HepG2 (cell line): ENCODE measurements around the gene PALMD. TPM values are rescaled to one million over a fixed set of nuclear protein-coding genes. Genes with fewer than 3 reads are reported as not detected.

Experiments used
- KLF13 ChIP-seq: sonication (generic); formaldehyde crosslinking; IDR thresholded peaks from 2 replicates; pipeline ENCODE4 v1.4.0; 2020; ENCODE audit warnings: mild to moderate bottlenecking, missing genetic modification reagents
- LCORL ChIP-seq, 2 experiments: fragments of 450-650 bp in 1 of 2; sonication (generic) in 1 of 2; formaldehyde crosslinking in 1 of 2; IDR thresholded peaks; 2 replicates each; pipeline versions ENCODE4 v1.5.0 to v1.6.1; 2017 to 2020; ENCODE audit warnings: antibody characterized with exemption in 1 of 2, missing genetic modification reagents in 1 of 2
- NFATC3 ChIP-seq: sonication (generic); formaldehyde crosslinking; IDR thresholded peaks from 2 replicates; pipeline ENCODE4 v1.5.1; 2020; ENCODE audit warnings: mild to moderate bottlenecking, missing genetic modification reagents
- TFDP1 ChIP-seq: IDR thresholded peaks from 2 replicates; pipeline ENCODE4 v1.6.1; 2016; ENCODE audit warnings: missing compliant biosample characterization, missing genetic modification reagents, borderline replicate concordance
- ZFP36L2 ChIP-seq: sonication (generic); formaldehyde crosslinking; IDR thresholded peaks from 2 replicates; pipeline ENCODE4 v1.4.0; 2020; ENCODE audit warnings: missing genetic modification reagents
- ZNF142 ChIP-seq: sonication (generic); formaldehyde crosslinking; IDR thresholded peaks from 2 replicates; pipeline ENCODE4 v1.4.0; 2020; ENCODE audit warnings: missing genetic modification reagents
- ZNF24 ChIP-seq: fragments of 450-650 bp; IDR thresholded peaks from 2 replicates; pipeline ENCODE4 v1.6.1; 2017; ENCODE audit warnings: antibody characterized with exemption, mild to moderate bottlenecking
- polyA plus RNA-seq, 8 experiments: library from polyadenylated mRNA; depleted of rRNA in 3 of 8; stranded (reverse) in 7 of 8; unstranded in 1 of 8; fragments of >200 nt; fragmentation: Illumina TruSeq in 4 of 8; extraction: Trizol in 4 of 8; gene quantifications; 2 replicates each; pipeline versions ENCODE4 v1.2.1 to v1.2.3, GENCODE V29; 2011 to 2016; ENCODE audit warnings: low read depth in 4 of 8, missing spikeins in 1 of 8, mixed read lengths in 1 of 8; ENCODE audit not compliant: insufficient read depth in 1 of 8
- total RNA-seq, 5 experiments: library from RNA; depleted of rRNA; stranded (reverse); fragments of >200 nt; fragmentation: Illumina TruSeq; extraction: Trizol; gene quantifications; 2 replicates each; pipeline ENCODE4 v1.2.3, GENCODE V29; 2016; ENCODE audit warnings: low read depth in 1 of 5
- TF ChIP-seq, protein P1 (sequence below): sonication (generic); formaldehyde crosslinking; IDR thresholded peaks from 2 replicates; pipeline ENCODE4 v1.4.0; 2020; ENCODE audit warnings: missing genetic modification reagents
- TF ChIP-seq, protein P2 (sequence below): sonication (generic); formaldehyde crosslinking; IDR thresholded peaks from 2 replicates; pipeline ENCODE4 v1.8.0; 2022; ENCODE audit warnings: mild to moderate bottlenecking, missing genetic modification reagents
- TF ChIP-seq, protein P3 (sequence below): sonication (generic); formaldehyde crosslinking; IDR thresholded peaks from 2 replicates; pipeline ENCODE4 v1.5.1; 2020; ENCODE audit warnings: mild to moderate bottlenecking, missing genetic modification reagents
- TF ChIP-seq, protein P4 (sequence below): sonication (generic); formaldehyde crosslinking; IDR thresholded peaks from 2 replicates; pipeline ENCODE4 v1.8.0; 2022; ENCODE audit warnings: missing genetic modification reagents, mild to moderate bottlenecking, borderline replicate concordance

PALMD gene
- total and polyA plus RNA-seq, 2 of the 13 experiments (the other 11 are each of a cell fraction or from before 2014, with no cell fraction given) = 5.5 to 31.1 TPM

DNA sequence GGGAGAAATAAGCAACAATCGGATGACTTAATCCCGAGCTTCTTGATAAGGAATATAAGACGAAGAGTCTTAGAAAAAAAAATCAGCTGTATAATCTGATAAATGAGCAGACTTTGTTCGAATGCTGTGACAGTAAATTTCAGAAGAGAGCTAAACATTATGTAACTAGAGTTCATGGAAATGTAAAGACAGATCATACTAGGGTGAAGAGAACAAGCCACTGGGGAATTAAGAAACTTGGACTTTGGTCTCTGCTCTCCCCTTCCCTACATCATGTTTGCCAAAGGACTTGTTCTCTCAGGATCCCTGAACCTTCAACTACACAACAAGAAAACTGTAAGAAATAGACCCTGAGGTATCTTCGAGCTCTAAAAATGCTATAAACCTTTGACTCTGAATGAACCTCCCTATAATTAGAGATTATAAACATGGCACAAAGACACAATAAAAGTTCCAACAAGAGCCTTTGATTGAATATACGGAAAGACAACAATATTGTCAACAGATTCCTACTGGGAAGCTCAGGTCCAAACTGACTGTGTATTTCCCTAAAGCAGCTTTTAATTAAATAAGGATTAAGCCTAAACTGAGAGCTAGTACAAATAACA is 93.0 kb downstream of the PALMD start (continued):
- TF ChIP-seq, protein P1, sequence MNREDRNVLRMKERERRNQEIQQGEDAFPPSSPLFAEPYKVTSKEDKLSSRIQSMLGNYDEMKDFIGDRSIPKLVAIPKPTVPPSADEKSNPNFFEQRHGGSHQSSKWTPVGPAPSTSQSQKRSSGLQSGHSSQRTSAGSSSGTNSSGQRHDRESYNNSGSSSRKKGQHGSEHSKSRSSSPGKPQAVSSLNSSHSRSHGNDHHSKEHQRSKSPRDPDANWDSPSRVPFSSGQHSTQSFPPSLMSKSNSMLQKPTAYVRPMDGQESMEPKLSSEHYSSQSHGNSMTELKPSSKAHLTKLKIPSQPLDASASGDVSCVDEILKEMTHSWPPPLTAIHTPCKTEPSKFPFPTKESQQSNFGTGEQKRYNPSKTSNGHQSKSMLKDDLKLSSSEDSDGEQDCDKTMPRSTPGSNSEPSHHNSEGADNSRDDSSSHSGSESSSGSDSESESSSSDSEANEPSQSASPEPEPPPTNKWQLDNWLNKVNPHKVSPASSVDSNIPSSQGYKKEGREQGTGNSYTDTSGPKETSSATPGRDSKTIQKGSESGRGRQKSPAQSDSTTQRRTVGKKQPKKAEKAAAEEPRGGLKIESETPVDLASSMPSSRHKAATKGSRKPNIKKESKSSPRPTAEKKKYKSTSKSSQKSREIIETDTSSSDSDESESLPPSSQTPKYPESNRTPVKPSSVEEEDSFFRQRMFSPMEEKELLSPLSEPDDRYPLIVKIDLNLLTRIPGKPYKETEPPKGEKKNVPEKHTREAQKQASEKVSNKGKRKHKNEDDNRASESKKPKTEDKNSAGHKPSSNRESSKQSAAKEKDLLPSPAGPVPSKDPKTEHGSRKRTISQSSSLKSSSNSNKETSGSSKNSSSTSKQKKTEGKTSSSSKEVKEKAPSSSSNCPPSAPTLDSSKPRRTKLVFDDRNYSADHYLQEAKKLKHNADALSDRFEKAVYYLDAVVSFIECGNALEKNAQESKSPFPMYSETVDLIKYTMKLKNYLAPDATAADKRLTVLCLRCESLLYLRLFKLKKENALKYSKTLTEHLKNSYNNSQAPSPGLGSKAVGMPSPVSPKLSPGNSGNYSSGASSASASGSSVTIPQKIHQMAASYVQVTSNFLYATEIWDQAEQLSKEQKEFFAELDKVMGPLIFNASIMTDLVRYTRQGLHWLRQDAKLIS (CRISPR knock-in tag) = no peak
- TF ChIP-seq, protein P2, sequence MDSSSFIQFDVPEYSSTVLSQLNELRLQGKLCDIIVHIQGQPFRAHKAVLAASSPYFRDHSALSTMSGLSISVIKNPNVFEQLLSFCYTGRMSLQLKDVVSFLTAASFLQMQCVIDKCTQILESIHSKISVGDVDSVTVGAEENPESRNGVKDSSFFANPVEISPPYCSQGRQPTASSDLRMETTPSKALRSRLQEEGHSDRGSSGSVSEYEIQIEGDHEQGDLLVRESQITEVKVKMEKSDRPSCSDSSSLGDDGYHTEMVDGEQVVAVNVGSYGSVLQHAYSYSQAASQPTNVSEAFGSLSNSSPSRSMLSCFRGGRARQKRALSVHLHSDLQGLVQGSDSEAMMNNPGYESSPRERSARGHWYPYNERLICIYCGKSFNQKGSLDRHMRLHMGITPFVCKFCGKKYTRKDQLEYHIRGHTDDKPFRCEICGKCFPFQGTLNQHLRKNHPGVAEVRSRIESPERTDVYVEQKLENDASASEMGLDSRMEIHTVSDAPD = no peak
- TF ChIP-seq ZNF24 (0 out of 2 replicates have a peak, but pooled peaks have one; percentile 10), ZNF142 (CRISPR knock-in tag) (no peak), ZFP36L2 (CRISPR knock-in tag) (no peak), NFATC3 (CRISPR knock-in tag) (no peak), TFDP1 (no peak), KLF13 (CRISPR knock-in tag) (no peak), LCORL (IDR thresholded peaks at IDR 0.05) (peak; percentile 81), LCORL (CRISPR knock-in tag; IDR thresholded peaks at IDR 0.05) (peak; percentile 82)
- TF ChIP-seq, protein P3, sequence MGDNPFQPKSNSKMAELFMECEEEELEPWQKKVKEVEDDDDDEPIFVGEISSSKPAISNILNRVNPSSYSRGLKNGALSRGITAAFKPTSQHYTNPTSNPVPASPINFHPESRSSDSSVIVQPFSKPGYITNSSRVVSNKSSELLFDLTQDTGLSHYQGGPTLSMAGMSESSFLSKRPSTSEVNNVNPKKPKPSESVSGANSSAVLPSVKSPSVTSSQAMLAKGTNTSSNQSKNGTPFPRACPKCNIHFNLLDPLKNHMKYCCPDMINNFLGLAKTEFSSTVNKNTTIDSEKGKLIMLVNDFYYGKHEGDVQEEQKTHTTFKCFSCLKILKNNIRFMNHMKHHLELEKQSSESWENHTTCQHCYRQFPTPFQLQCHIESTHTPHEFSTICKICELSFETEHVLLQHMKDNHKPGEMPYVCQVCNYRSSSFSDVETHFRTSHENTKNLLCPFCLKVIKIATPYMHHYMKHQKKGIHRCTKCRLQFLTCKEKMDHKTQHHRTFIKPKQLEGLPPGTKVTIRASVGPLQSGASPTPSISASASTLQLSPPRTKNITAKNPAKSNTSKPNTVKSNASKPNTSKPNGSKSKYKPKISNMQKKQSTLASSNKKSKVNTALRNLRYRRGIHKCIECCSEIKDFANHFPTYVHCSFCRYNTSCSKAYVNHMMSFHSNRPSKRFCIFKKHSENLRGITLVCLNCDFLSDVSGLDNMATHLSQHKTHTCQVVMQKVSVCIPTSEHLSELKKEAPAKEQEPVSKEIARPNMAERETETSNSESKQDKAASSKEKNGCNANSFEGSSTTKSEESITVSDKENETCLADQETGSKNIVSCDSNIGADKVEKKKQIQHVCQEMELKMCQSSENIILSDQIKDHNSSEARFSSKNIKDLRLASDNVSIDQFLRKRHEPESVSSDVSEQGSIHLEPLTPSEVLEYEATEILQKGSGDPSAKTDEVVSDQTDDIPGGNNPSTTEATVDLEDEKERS = no peak
- TF ChIP-seq, protein P4, sequence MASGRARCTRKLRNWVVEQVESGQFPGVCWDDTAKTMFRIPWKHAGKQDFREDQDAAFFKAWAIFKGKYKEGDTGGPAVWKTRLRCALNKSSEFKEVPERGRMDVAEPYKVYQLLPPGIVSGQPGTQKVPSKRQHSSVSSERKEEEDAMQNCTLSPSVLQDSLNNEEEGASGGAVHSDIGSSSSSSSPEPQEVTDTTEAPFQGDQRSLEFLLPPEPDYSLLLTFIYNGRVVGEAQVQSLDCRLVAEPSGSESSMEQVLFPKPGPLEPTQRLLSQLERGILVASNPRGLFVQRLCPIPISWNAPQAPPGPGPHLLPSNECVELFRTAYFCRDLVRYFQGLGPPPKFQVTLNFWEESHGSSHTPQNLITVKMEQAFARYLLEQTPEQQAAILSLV (CRISPR knock-in tag) = no peak
